ENCODE results near the gene TMEM131L.
A peak's percentile ranks its signal among the peaks of the same experiment; 100 is the strongest.
"Not testable (repeated sequence)": the region's sequence is repeated elsewhere in the genome, so short reads cannot be mapped to it uniquely, and the experiment has no call there.

TMEM131L gene

DNA sequence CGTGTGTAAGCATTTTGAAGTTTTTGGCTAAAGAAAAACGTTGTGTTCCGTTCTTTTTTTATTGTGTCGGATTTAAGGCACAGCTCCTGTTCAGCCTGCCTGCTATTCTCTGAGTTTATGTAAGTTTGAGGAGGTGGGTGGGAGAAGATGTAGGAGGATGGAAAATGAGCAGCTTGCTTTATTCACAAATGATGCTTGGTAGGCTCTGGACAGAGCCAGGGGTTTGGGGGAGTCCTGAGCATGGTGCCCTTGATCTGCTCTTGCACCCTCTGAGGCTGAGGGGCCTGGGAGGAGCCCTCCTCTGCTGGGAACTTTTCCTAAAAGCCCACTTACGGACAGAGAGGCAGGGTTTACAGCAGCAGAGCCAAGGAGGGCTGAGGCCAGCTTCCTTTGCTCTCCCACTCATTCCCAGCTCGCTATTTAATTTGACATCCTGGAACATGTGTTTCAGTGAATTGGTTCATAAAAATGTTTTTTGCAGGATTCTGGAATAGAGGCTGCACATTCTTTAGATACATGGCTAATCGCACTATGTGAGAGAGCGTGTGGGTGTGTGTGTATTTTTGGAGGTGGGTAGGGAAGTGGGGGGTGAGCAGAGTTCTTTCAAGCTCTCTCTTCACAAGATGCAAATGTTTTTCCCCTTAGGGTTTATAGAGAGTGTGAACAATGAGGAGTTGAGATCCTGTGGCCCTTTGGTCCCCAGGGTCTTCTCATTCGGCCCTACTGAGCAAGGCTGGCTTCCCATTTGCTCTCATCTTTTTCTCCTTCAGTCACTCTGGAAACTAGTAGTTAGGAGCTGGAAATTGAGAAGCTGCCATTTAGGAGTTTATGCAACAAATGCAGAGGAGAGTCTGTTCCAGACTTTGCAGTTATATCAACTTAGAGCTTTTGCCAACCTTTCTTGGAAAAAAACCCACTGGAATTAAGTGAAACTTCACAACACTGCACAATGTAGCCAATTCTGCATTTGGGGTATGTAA is 32.1 kb downstream of the TMEM131L start:
- peak; percentile 88 for FAIRE-seq

DNA sequence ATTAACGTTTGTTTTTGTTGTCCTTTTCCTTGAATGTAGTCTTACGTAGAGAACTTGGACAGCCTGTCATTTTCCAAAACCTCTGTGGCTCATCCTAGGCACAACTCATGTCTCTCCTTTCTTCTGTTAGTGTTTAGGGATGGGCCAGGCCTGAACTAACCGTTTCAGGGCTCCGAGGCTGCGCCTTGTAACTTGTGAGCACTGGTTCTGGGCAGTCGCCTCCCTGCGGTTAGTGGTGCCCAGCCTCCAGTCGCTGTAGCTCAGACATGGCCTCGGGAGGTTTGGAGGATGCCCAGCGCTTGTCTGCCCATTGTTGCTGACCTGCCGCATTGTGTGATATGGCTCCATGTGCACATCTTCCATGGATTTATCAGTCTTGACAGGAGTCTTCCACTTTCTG is 32.8 kb downstream of the TMEM131L start:
- FAIRE-seq (no peak), DNase-seq (ENCODE audit: extremely low spot score, insufficient read length, low read depth) (no peak)

More for the DNA sequence above, 32.1 kb downstream of the TMEM131L start:
- DNase-seq (ENCODE audit: extremely low spot score, insufficient read length, low read depth), result no peak

GRCh38 chr4:153501578-153501977 is 35.4 kb downstream of the TMEM131L start:
- FAIRE-seq, result no peak

GRCh38 chr4:153502584-153502983 is 36.4 kb downstream of the TMEM131L start:
- FAIRE-seq (no peak), DNase-seq (ENCODE audit: extremely low spot score, insufficient read length, low read depth) (no peak)

More at GRCh38 chr4:153501578-153501977, 35.4 kb downstream of the TMEM131L start:
- no peak for DNase-seq (ENCODE audit: extremely low spot score, insufficient read length, low read depth)

DNA sequence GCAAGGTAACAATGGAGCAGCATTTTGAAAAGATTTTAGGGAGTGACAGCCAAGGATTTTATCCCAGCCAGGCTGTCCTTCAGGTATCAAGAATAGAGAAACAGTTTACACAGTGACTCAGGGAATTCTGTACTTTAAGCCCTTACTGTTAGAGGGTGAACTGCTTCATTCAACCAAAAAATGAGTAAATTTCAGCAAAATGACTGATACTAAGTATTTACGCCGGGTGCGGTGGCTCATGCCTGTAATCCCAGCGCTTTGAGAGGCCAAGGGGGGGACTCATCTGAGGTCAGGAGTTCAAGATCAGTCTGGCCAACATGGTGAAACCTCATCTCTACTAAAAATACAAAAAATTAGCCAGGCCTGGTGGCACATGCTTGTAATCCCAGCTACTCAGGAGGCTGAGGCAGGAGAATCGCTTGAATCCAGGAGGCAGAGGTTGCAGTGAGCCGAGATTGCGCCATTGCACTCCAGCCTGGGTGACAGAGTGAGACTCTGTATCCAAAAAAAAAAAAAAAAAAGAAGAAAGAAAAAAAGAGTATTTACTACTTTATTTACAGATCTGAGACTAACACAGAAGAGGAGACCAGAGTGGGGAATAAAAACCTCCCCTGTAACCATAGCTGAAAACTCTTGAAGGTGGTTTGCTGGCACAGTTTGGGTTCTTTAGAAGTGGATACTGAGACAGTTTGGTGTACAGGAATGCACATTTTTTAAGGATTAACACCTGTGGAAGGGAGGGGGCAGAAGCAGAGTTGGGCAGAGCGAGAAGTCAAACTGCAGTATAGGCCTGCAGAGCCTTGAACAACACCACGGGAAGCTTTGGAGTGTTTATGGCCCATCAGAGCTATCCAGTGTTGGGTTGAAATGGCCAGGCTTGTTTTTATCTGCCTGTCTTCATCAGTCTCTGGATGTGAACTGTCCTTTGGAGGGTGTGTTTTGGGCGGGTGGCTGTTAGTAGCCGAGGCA is 40.5 kb downstream of the TMEM131L start:
- FAIRE-seq, result no peak
- no peak for DNase-seq (ENCODE audit: extremely low spot score, insufficient read length, low read depth)

DNA sequence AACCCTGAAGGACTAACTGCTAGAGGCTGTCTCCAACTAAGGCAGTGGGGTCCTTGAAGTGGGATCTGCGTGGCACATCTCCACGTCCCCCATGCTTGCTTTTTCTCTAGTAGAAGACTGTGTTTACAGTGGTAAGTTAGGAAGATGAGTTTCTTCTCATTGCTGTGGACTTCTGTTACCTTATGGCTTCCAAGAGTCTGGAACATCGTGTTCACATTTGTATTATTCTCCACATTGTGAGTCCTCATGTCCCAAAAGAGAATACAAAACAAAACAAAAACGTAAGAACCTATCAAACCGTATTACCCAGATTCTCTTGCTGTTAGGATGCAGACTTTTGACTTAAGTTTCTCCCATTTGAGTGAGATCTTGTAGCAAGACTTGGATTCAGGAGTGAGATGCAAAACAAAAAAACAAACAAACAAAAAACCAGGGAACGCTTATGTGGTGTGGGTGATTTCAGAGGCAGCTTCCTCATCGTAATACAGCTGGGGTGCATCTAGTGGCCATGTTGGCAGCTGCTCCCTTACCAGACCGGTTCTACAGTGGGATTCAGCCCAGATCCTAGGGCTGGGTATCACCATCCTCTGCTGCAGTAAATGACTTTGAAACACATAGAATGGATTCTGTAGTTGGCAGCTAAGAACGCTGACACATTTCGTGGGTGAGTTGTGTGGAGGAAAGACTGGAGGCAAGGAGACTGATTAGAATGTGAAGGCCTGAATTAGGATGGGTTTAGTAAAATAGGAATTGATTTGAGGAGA is 41.3 kb downstream of the TMEM131L start:
- no peak for FAIRE-seq
- no peak for DNase-seq (ENCODE audit: extremely low spot score, insufficient read length, low read depth)

DNA sequence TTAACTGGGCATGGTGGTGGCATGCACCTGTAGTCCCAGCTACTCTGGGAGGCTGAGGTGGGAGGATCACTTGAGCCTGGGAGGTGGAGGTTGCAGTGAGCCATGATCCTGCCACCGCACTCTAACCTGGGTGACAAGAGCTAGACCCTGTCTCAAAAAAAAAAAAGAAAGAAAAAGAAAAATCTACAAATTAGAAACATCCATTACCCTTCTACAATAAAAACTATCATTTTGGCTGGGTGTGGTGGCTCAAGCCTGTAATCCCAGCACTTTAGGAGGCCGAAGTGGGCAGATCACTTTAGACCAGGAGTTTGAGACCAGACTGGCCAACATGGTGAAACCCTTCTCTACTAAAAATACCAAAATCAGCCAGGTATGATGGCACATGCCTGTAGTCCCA is 43.1 kb downstream of the TMEM131L start:
- FAIRE-seq; DNase-seq (ENCODE audit: extremely low spot score, insufficient read length, low read depth): not testable (repeated sequence)

- DNase-seq (ENCODE audit: extremely low spot score, insufficient read length, low read depth) (no peak), FAIRE-seq (no peak)
Measured at GRCh38 chr4:153509724-153510123, 43.6 kb downstream of the TMEM131L start.

GRCh38 chr4:153510252-153511001 is 44.3 kb downstream of the TMEM131L start:
- FAIRE-seq (no peak), DNase-seq (ENCODE audit: extremely low spot score, insufficient read length, low read depth) (no peak)

DNA sequence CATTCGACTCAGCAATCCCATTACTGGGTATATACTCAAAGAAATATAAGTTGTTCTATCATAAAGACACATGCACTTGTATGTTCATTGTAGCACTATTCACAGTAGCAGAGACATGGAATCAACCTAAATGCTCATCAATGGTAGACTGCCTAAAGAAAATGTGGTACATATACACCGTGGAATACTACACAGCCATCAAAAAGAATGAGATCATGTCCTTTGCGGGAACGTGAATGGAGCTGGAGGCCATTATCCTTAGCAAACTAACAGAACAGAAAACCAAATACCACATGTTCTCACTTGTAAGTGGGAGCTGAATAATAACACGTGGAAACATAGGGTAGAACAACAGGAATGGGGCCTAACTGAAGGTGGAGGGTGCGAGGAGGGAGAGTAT is 44.9 kb downstream of the TMEM131L start:
- FAIRE-seq, result no peak

DNA sequence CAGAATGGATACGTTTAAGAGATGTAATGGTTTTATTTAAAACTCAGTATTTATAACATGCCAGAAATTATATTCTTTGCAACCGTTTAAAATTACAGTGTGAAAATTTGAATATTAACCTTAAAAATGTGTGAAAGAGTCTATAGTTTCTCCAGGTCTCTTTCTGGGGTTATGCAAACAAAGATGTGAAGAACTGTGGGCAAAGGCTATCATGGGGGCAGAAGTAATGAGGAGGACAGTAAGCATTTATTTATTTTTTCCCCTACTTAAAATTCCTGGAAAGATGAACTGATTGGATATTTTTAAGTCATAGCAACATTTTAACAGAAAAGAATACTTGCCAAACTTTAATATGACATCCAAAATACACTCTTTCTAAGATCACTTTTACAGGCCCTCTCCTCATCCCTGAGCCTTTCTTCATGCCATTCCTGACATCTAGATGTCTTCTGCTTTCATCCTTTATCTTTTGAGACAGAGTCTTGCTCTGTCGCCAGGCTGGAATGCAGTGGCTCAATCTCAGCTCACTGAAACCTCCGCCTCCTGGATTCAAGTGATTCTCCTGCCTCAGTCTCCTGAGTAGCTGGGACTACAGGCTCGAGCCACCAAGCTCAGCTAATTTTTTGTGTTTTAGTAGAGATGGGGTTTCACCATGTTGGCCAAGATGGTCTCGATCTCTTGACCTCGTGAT is 46.1 kb downstream of the TMEM131L start:
- no peak for DNase-seq (ENCODE audit: extremely low spot score, insufficient read length, low read depth)
- no peak for FAIRE-seq

More for the DNA sequence above, 44.9 kb downstream of the TMEM131L start:
- no peak for DNase-seq (ENCODE audit: extremely low spot score, insufficient read length, low read depth)

- FAIRE-seq, result no peak
- no peak for DNase-seq (ENCODE audit: extremely low spot score, insufficient read length, low read depth)
Measured at GRCh38 chr4:153512952-153513500, 46.9 kb downstream of the TMEM131L start.

DNA sequence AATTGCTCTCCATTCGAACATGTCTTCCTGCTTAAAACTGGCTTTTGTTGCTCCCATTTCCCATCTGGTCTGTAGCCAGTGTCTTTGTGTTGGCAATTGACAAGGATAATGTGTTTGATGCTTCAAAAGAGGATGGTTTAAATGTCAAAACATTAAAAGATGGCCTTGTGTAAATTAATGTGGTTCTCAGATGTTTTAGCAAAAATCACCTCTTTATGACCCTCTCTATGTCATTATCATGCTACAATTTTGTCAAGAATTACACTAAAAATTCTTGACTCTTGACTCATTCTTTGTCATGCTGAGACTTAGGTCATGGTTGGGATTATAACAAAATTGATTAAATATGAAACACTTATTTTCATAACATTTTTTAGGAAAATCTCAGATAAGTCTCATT is 47.4 kb downstream of the TMEM131L start:
- FAIRE-seq (no peak), DNase-seq (ENCODE audit: extremely low spot score, insufficient read length, low read depth) (no peak)

DNA sequence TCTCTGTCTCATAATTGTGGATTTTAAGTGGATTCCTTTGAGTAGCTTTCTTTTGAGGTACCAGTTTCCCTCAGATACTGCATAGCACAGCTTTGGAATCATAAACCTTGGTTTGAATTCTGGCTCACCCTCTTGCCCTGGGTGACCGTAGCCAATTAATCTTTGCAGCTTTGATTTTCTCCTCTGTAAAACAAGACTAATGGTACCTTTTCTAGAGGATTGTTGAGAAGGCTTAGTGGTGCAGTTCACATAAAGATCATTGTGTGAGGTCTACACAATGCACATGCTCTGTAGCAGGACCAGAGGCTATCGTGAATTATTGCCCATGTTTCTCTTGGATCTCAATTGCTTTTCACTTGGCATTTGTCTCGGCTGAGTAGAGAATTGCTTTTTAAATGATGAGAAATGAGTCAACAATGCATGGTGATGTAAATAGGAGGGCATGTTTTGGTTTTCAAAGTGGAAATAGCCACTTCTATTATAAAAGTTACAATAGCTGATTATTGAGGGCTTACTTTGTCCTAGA is 47.9 kb downstream of the TMEM131L start:
- no peak for DNase-seq (ENCODE audit: extremely low spot score, insufficient read length, low read depth)
- FAIRE-seq, result no peak

GRCh38 chr4:153514688-153515426 is 48.7 kb downstream of the TMEM131L start:
- no peak for FAIRE-seq
- no peak for DNase-seq (ENCODE audit: extremely low spot score, insufficient read length, low read depth)

GRCh38 chr4:153517159-153517558 is 51.0 kb downstream of the TMEM131L start:
- DNase-seq (ENCODE audit: extremely low spot score, insufficient read length, low read depth) (no peak), FAIRE-seq (no peak)

DNA sequence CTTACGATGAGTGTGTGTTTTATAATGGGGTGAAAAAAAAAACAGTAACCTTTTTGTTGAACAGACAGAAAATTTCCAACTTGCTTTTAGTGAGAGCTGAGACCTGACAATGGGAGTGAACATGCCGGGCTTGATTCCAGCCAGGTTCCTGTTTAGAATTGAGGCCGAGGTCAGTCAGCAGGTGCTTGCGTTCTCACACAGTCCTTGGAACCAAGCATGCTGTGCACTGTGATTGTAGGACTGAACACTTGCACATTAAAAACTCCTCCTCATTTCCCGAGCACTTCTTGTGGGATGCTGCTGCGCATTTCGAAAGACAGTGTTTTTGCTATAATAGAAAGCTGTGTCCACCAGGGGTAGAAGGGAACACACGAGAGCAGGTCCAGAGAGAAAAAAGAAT is 51.8 kb downstream of the TMEM131L start:
- no peak for DNase-seq (ENCODE audit: extremely low spot score, insufficient read length, low read depth)

More for the DNA sequence above, 51.8 kb downstream of the TMEM131L start:
- FAIRE-seq, result no peak
